ENCODE data around the gene LPO.

LPO gene

GRCh38 chr17:58279016-58279711, 40.8 kb downstream of the LPO start:
- DNase-seq, result no peak

- DNase-seq, result no peak
Measured at GRCh38 chr17:58279736-58280479, 41.5 kb downstream of the LPO start.

- DNase-seq, result no peak
Measured at GRCh38 chr17:58280480-58281217, 42.3 kb downstream of the LPO start, which contains the start of gene MPO. Gene MPO (minus strand): TSS chr17:58280935. CDS start chr17:58280758, 177 bp downstream.

GRCh38 chr17:58281511-58282011, 43.2 kb downstream of the LPO start:
- no peak for DNase-seq

- no peak for DNase-seq
Measured at GRCh38 chr17:58282442-58282841, 44.1 kb downstream of the LPO start.

- no peak for DNase-seq
Measured at GRCh38 chr17:58283674-58284612, 45.6 kb downstream of the LPO start.

GRCh38 chr17:58284613-58285421, 46.4 kb downstream of the LPO start:
- no peak for DNase-seq

GRCh38 chr17:58285422-58285810, 47.0 kb downstream of the LPO start:
- no peak for DNase-seq

- no peak for DNase-seq
Measured at GRCh38 chr17:58289869-58290268, 51.5 kb downstream of the LPO start.

GRCh38 chr17:58291246-58291645, 52.9 kb downstream of the LPO start:
- DNase-seq, result no peak

- DNase-seq, result no peak
Measured at GRCh38 chr17:58294034-58294433, 55.6 kb downstream of the LPO start.

- DNase-seq, result no peak
Measured at GRCh38 chr17:58300336-58300735, 62.0 kb downstream of the LPO start.

GRCh38 chr17:58301504-58302150, 63.2 kb downstream of the LPO start:
- DNase-seq, result no peak

GRCh38 chr17:58302171-58302918, 64.0 kb downstream of the LPO start:
- DNase-seq, result no peak

- no peak for DNase-seq
Measured at GRCh38 chr17:58302919-58303585, 64.7 kb downstream of the LPO start.

GRCh38 chr17:58303971-58304749, 65.8 kb downstream of the LPO start:
- DNase-seq, result peak; percentile 65 to 70

- no peak for DNase-seq
Measured at GRCh38 chr17:58304750-58305486, 66.5 kb downstream of the LPO start.

- DNase-seq, result no peak
Measured at GRCh38 chr17:58305626-58306025, 67.2 kb downstream of the LPO start.
